Stimulated activated memory B cell treated with anti-CD40 and anti-IgM and Interleukin-4, amounts not matched to agents 10 μg/mL and 1 μg/mL and 100 μg/mL, for 72 hours (primary cell): ENCODE data around the gene ALPG.
"Not testable (repeated sequence)": the region's sequence is repeated elsewhere in the genome, so short reads cannot be mapped to it uniquely, and the experiment has no call there.

Experiments
- ATAC-seq: fragments of 150-1000 bp; cut with Tn5 transposase; 2 replicates; pipeline ENCODE4 v1.10.0; 2021
- H3K27ac Mint-ChIP-seq: one replicate; pipeline ENCODE4 v1.8.0; 2022; ENCODE audit warnings: mild to moderate bottlenecking, mixed read lengths
- H3K27me3 Mint-ChIP-seq: one replicate; pipeline ENCODE4 v1.8.0; 2022; ENCODE audit warnings: mixed read lengths
- H3K36me3 Mint-ChIP-seq: one replicate; pipeline ENCODE4 v1.8.0; 2022; ENCODE audit warnings: mixed read lengths
- H3K4me1 Mint-ChIP-seq: one replicate; pipeline ENCODE4 v1.8.0; 2022; ENCODE audit warnings: mixed read lengths
- H3K4me3 Mint-ChIP-seq: one replicate; pipeline ENCODE4 v1.8.0; 2022; ENCODE audit warnings: mild to moderate bottlenecking, moderate library complexity, mixed read lengths
- H3K9me3 Mint-ChIP-seq: one replicate; pipeline ENCODE4 v1.8.0; 2022; ENCODE audit warnings: mixed read lengths

The ALPG gene

DNA sequence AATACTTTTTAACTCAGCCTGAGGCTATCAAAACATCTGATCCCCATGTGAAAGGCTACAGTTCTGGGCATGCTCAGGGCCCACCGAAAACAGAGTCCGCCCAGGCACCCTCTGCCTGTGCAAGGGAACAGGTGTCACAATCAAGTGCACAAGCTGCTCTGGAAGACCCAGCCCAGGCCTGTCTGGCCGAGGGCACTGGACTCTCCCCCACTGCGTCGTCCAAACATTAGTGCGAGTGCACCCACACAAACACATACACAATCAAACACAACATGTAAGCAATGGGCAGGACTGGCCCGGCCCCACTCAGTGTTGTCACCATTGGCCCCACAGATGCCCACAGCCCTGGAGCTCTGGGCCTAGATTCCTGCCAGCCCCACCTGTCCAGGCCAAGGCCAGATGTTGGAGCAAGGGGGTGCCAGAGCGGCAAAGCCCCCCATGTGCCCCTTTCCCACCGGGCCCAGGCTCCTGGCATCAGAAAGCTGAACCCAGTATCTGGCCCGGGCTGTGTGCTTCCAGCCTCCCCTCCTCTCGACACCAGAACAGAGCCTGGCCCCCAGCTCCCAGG, 617 bp upstream of the ALPG start:
- Mint-ChIP-seq H3K36me3 (no peaks in the 10 kb centered on the region), H3K9me3 (no peaks in the 10 kb centered on the region), H3K27ac (no peak overlapping the region), H3K27me3 (peaks cover 55% of the 10 kb centered on the region), H3K4me3 (no peak overlapping the region), H3K4me1 (no peaks in the 10 kb centered on the region)
- ATAC-seq, result no peak

DNA sequence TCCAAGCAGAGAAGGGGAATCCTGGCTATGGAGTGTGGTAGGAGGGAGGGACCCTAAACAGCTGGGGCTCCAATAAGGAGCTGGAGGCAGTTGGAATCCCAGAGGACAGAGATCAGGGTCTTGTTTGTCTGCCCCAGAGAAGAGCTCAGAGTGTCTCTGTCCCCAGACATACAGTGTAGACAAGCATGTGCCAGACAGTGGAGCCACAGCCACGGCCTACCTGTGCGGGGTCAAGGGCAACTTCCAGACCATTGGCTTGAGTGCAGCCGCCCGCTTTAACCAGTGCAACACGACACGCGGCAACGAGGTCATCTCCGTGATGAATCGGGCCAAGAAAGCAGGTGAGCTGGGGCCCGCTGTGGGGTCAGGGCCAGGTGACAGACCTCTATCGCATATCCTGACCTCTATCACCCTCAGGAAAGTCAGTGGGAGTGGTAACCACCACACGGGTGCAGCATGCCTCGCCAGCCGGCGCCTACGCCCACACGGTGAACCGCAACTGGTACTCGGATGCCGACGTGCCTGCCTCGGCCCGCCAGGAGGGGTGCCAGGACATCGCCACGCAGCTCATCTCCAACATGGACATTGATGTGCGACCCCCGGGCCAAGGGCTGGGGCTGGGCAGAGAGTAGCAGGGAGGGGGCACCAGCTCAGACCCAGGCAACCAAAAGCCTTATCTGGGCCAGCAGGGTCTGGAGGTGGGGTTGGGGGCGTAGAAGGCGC, 945 bp downstream of the ALPG start:
- ATAC-seq, result peak; percentile 6
- H3K4me3 Mint-ChIP-seq, H3K27ac Mint-ChIP-seq, H3K4me1 Mint-ChIP-seq, H3K36me3 Mint-ChIP-seq, H3K9me3 Mint-ChIP-seq: not testable (repeated sequence)
- peaks cover 50% of the 10 kb centered on the region for H3K27me3 Mint-ChIP-seq

- ATAC-seq, result peak; percentile 42
- H3K4me3 Mint-ChIP-seq, H3K9me3 Mint-ChIP-seq, H3K4me1 Mint-ChIP-seq, H3K27ac Mint-ChIP-seq, H3K36me3 Mint-ChIP-seq: not testable (repeated sequence)
- peaks cover 55% of the 10 kb centered on the region for H3K27me3 Mint-ChIP-seq
These were observed 1.6 kb downstream of the ALPG start for GRCh38 chr2:232408269-232408668.

- not testable (repeated sequence) for H3K4me1 Mint-ChIP-seq, ATAC-seq, H3K36me3 Mint-ChIP-seq, H3K9me3 Mint-ChIP-seq, H3K4me3 Mint-ChIP-seq, H3K27ac Mint-ChIP-seq
- peaks cover 64% of the 10 kb centered on the region for H3K27me3 Mint-ChIP-seq
These were observed 3.0 kb downstream of the ALPG start for GRCh38 chr2:232409617-232410016.

- Mint-ChIP-seq H3K4me1 (peaks cover 10% of the 10 kb centered on the region), H3K27ac (no peak overlapping the region), H3K4me3 (no peak overlapping the region), H3K36me3 (no peaks in the 10 kb centered on the region), H3K9me3 (no peaks in the 10 kb centered on the region), H3K27me3 (peaks cover 67% of the 10 kb centered on the region)
- no peak for ATAC-seq
These were observed 3.7 kb downstream of the ALPG start for GRCh38 chr2:232410238-232410900.

- no peaks in the 10 kb centered on the region for H3K36me3 Mint-ChIP-seq
- peaks cover 78% of the 10 kb centered on the region for H3K27me3 Mint-ChIP-seq
- H3K4me1 Mint-ChIP-seq, result peaks cover 10% of the 10 kb centered on the region
- H3K27ac Mint-ChIP-seq, result no peak overlapping the region
- no peak overlapping the region for H3K4me3 Mint-ChIP-seq
- ATAC-seq, result no peak
- no peaks in the 10 kb centered on the region for H3K9me3 Mint-ChIP-seq
These were observed 5.4 kb downstream of the ALPG start for GRCh38 chr2:232411901-232412629.

- Mint-ChIP-seq H3K4me3 (no peak overlapping the region), H3K4me1 (peaks cover 10% of the 10 kb centered on the region), H3K9me3 (no peaks in the 10 kb centered on the region), H3K27ac (no peak overlapping the region), H3K27me3 (peaks cover 74% of the 10 kb centered on the region), H3K36me3 (no peaks in the 10 kb centered on the region)
- ATAC-seq, result no peak
These were observed 6.3 kb downstream of the ALPG start for GRCh38 chr2:232412986-232413385.

GRCh38 chr2:232415138-232415690, 8.6 kb downstream of the ALPG start:
- Mint-ChIP-seq H3K36me3 (no peaks in the 10 kb centered on the region), H3K4me1 (peaks cover 22% of the 10 kb centered on the region), H3K27me3 (peaks cover 84% of the 10 kb centered on the region), H3K27ac (no peak overlapping the region), H3K4me3 (no peak overlapping the region), H3K9me3 (no peaks in the 10 kb centered on the region)
- ATAC-seq, result no peak

GRCh38 chr2:232415736-232416520, 9.3 kb downstream of the ALPG start:
- Mint-ChIP-seq H3K27ac (no peak overlapping the region), H3K27me3 (peaks cover 83% of the 10 kb centered on the region), H3K36me3 (no peaks in the 10 kb centered on the region), H3K4me1 (peaks cover 22% of the 10 kb centered on the region), H3K9me3 (no peaks in the 10 kb centered on the region), H3K4me3 (no peak overlapping the region)
- ATAC-seq, result no peak

DNA sequence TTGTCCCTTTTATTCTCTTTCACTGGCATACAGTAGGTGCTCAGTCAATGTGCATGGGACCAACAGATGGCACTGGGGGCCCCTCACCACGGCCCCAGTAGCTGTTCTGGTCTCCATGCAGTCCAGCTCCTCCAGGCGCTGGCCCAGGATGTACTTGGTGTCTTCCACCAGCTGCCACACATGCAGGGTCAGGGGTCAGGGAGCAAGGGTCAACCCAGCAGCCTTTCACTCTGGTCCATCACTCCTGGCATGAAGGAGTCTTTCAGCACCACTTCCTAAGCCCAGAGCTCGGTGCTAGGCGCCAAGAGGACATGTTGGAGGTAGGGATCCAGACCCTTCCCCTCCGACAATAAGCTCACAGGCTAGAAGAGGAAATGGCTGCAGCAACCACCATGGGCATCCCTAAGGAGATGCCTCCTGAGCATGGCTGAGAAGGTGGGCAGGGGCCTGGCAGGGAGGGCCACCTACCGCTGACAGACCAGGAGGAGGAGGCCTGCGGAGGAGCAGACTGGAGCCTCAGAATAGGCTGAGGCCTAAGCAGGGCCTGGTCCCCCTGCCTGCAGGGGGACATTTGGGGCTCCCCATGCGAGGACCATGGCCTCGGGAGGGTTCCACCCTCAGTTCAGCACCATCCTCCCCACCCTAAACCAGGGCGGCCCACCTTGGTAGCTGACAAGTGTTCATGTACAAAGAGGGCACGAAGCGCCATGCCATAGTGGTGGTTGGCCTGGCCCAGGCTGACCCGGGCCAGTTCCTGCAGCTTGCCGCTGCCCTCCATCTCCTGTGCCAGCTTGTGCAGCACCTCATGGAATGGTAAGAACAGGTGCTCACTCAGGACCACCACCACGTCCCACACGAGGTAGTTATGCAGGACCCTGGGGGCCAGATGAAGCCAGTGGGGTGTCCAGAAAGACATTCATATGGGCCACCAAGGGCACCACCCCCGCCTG, 10.2 kb downstream of the ALPG start:
- Mint-ChIP-seq H3K27ac (no peak overlapping the region), H3K9me3 (no peaks in the 10 kb centered on the region), H3K4me1 (peaks cover 24% of the 10 kb centered on the region), H3K4me3 (no peak overlapping the region), H3K36me3 (no peaks in the 10 kb centered on the region), H3K27me3 (peaks cover 88% of the 10 kb centered on the region)
- no peak for ATAC-seq

DNA sequence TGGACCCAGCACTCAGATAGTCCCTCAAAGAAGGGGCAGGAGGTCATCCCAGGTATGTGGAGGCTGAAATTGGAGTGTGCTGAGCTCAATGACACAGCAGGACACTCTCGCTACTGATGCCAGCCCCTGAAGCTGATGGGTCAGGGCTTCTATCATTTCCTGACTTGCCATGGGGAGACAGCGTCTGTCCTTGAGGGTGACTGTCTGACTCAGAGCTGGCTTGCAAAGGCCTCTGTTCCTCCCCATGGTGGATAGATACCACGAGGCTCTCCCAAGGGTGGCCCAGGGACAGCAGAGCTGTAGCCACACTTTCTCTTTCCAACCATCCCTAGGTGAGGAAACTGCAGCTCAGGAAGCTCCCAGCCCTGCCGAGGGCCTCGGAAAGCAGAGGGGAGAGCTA, 10.8 kb downstream of the ALPG start:
- ATAC-seq, result no peak
- Mint-ChIP-seq H3K36me3 (no peaks in the 10 kb centered on the region), H3K27ac (no peak overlapping the region), H3K27me3 (peaks cover 92% of the 10 kb centered on the region), H3K4me1 (peaks cover 22% of the 10 kb centered on the region), H3K9me3 (peaks cover under 1% of the 10 kb centered on the region), H3K4me3 (no peak overlapping the region)

- H3K27ac Mint-ChIP-seq, result no peak overlapping the region
- peaks cover 92% of the 10 kb centered on the region for H3K27me3 Mint-ChIP-seq
- no peak for ATAC-seq
- no peaks in the 10 kb centered on the region for H3K36me3 Mint-ChIP-seq
- H3K4me1 Mint-ChIP-seq, result peaks cover 17% of the 10 kb centered on the region
- peaks cover 4% of the 10 kb centered on the region for H3K9me3 Mint-ChIP-seq
- H3K4me3 Mint-ChIP-seq, result no peak overlapping the region
These were observed 11.4 kb downstream of the ALPG start for GRCh38 chr2:232418056-232418455.

DNA sequence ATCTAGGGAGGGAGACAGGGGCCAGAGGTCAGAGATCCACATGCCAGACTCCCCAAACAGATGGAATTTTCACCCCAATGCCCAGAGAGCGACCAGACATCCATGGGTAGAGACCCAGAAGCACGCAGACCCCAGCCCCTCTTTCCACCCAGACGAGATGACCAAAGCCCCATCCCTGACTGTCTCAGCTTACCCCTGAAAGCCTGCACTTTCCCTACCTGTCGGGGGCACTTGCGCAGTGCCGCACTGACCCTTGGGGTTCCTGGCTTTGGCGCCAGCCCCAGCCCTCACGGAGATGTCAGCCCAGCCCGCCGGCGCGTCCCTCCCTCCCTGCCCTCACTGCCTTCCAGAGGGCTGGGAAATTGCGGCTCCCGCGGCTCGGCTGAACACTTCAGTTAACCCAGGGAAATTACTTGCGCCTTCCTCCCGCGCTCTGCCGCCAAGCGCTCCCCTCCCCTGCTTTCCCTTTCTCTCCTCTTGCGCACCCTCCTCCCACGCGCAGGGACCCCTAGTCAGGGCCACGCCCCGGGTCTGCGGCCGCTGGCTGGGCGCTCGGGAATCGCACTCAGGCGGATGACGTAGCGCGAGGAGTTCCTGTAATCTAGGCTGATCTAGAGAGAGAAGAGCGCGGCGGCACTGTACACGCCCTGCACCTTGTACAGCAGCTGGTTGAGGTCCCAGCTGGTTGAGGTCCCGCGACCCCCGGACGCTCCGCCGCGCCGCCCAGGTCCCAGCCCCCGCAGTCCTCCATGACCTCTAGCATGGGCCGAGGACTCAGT, 12.0 kb downstream of the ALPG start:
- Mint-ChIP-seq H3K4me1 (peaks cover 17% of the 10 kb centered on the region), H3K4me3 (peak overlapping the region; percentile 61), H3K27me3 (peaks cover 91% of the 10 kb centered on the region), H3K36me3 (no peaks in the 10 kb centered on the region), H3K27ac (no peak overlapping the region), H3K9me3 (peaks cover 4% of the 10 kb centered on the region)
- ATAC-seq, result no peak
